Keratinocyte (primary cell): Measurements from ENCODE around the gene L3MBTL3. TPM values are rescaled to one million over a fixed set of nuclear protein-coding genes. Genes with fewer than 3 reads are reported as not detected.

ENCODE experiments used
- DNase-seq: peaks from one replicate; pipeline ENCODE4 v3.0.0-alpha.2; 2011; ENCODE audit warnings: low read depth, missing footprints, low spot score
- FAIRE-seq: peaks from 2 replicates; lab custom pipeline; 2011; peaks lifted over from hg19 to GRCh38; lab: Jason Lieb, UNC
- H2AFZ ChIP-seq: 2 replicates; pipeline ENCODE4 v1.6.0; 2012; ENCODE audit warnings: low read length, control low read depth, inconsistent platforms; ENCODE audit not compliant: control insufficient read depth
- H3K27ac ChIP-seq: 2 replicates; pipeline ENCODE4 v1.5.1; 2011; ENCODE audit warnings: low read length; ENCODE audit not compliant: control insufficient read depth, insufficient read depth
- H3K27me3 ChIP-seq: 3 replicates; pipeline ENCODE4 v1.6.0; 2011; ENCODE audit warnings: low read length; ENCODE audit not compliant: control insufficient read depth, insufficient read depth; ENCODE audit errors: extremely low read depth
- H3K36me3 ChIP-seq, 2 experiments: 2 replicates in 1 of 2; 3 replicates in 1 of 2; pipeline ENCODE4 v1.5.1; 2011; ENCODE audit warnings: low read length in 2 of 2, mild to moderate bottlenecking in 1 of 2; ENCODE audit not compliant: control insufficient read depth in 2 of 2, insufficient read depth in 2 of 2; ENCODE audit errors: extremely low read depth in 1 of 2
- H3K4me1 ChIP-seq: 3 replicates; pipeline ENCODE4 v1.5.1; 2011; ENCODE audit warnings: low read length; ENCODE audit not compliant: control insufficient read depth, insufficient read depth; ENCODE audit errors: extremely low read depth
- H3K4me2 ChIP-seq: 3 replicates; pipeline ENCODE4 v1.6.0; 2011; ENCODE audit warnings: low read depth, low read length; ENCODE audit not compliant: control insufficient read depth, insufficient read depth; ENCODE audit errors: extremely low read depth
- H3K4me3 ChIP-seq, 3 experiments: fragments of 200-600 bp in 1 of 3; sonication (generic) in 1 of 3; 2 replicates in 2 of 3; 3 replicates in 1 of 3; pipeline ENCODE4 v1.5.1; 2011 to 2016; ENCODE audit warnings: low read length in 3 of 3, mild to moderate bottlenecking in 3 of 3, control low read depth in 2 of 3, inconsistent platforms in 1 of 3, low read depth in 1 of 3, mixed read lengths in 1 of 3, mixed run types in 1 of 3, moderate library complexity in 1 of 3; ENCODE audit not compliant: control insufficient read depth in 2 of 3, insufficient read depth in 2 of 3; ENCODE audit errors: extremely low read depth in 1 of 3
- H3K79me2 ChIP-seq: 2 replicates; pipeline ENCODE4 v1.6.0; 2012; ENCODE audit warnings: low read length; ENCODE audit not compliant: control insufficient read depth, insufficient read depth
- H3K9ac ChIP-seq: 3 replicates; pipeline ENCODE4 v1.6.0; 2011; ENCODE audit warnings: low read length; ENCODE audit not compliant: control insufficient read depth, insufficient read depth; ENCODE audit errors: extremely low read depth
- H3K9me1 ChIP-seq: 3 replicates; pipeline ENCODE4 v1.6.0; 2011; ENCODE audit warnings: low read length; ENCODE audit not compliant: control insufficient read depth, insufficient read depth; ENCODE audit errors: extremely low read depth
- H3K9me3 ChIP-seq: 2 replicates; pipeline ENCODE4 v1.5.1; 2012; ENCODE audit warnings: low read depth, low read length; ENCODE audit not compliant: control insufficient read depth
- H4K20me1 ChIP-seq: 3 replicates; pipeline ENCODE4 v1.6.0; 2011; ENCODE audit warnings: low read length; ENCODE audit not compliant: control insufficient read depth, insufficient read depth; ENCODE audit errors: extremely low read depth
- CTCF ChIP-seq, 3 experiments: IDR thresholded peaks in 1 of 3; conservative IDR thresholded peaks in 1 of 3; optimal IDR thresholded peaks in 1 of 3; 2 replicates in 2 of 3; 3 replicates in 1 of 3; pipeline versions ENCODE3 to v1.5.1; 2011; ENCODE audit warnings: low read length in 3 of 3, mild to moderate bottlenecking in 3 of 3, moderate library complexity in 2 of 3, control low read depth in 1 of 3, inconsistent platforms in 1 of 3; ENCODE audit not compliant: insufficient read depth in 2 of 3; ENCODE audit errors: extremely low read depth in 1 of 3
- EZH2 ChIP-seq: IDR thresholded peaks from one replicate; pipeline ENCODE4 v1.6.1; 2012; ENCODE audit warnings: inconsistent platforms, mild to moderate bottlenecking, low read length, moderate library complexity
- dilution Hi-C: fragments of 300-500 bp; cut with MboI; formaldehyde crosslinking; loops from one replicate; pipeline ENCODE4 v1.7.0; 2020; ENCODE audit warnings: low sequenced_read_pairs; ENCODE audit not compliant: extremely low pct_ligation_motif_present
- polyA plus RNA-seq, 5 experiments: library from polyadenylated mRNA; depleted of rRNA in 3 of 5; stranded (reverse) in 3 of 5; stranded (forward) in 1 of 5; unstranded in 1 of 5; fragments of >200 nt; gene quantifications; 1 replicate in 1 of 5; 2 replicates in 3 of 5; 3 replicates in 1 of 5; pipeline versions ENCODE4 v1.2.1 to v1.2.3, GENCODE V29; 2011 to 2012; ENCODE audit warnings: missing spikeins in 2 of 5, low read depth in 1 of 5, low replicate concordance in 1 of 5

L3MBTL3 gene
- polyA plus RNA-seq, 1 donor (not counting 4 experiments of a cell fraction or from before 2014, with no cell fraction given) = 16.6 TPM

- no peaks in the 10 kb centered on the region for H3K79me2 ChIP-seq
- H3K36me3 ChIP-seq = peaks cover 0 to 3% of the 10 kb centered on the region in 2 experiments
- no peak for TF ChIP-seq CTCF (optimal IDR thresholded peaks at IDR 0.05 in 1 of 3, IDR thresholded peaks at IDR 0.05 in 1 of 3, conservative IDR thresholded peaks at IDR 0.05 in 1 of 3; ENCODE audit: extremely low read depth in 1 of 3, insufficient read depth in 2 of 3, low read length in 3 of 3)
- no peak for TF ChIP-seq EZH2
- H4K20me1 ChIP-seq = no peaks in the 10 kb centered on the region
- no peak overlapping the region for H3K9ac ChIP-seq
- no peaks in the 10 kb centered on the region for H3K4me1 ChIP-seq
- H3K4me3 ChIP-seq = no peak overlapping the region
- no peak overlapping the region for H2AFZ ChIP-seq
- no peaks in the 10 kb centered on the region for H3K27me3 ChIP-seq
- no peak overlapping the region for H3K27ac ChIP-seq
- dilution Hi-C loops = no loop called here
- H3K9me3 ChIP-seq = no peaks in the 10 kb centered on the region
- no peaks in the 10 kb centered on the region for H3K9me1 ChIP-seq
- FAIRE-seq (no peak), DNase-seq (no peak)
- no peak overlapping the region for H3K4me2 ChIP-seq
Observed at GRCh38 chr6:130138909-130139242, 120.5 kb downstream of the L3MBTL3 start.

GRCh38 chr6:130140084-130140483 lies 121.7 kb downstream of the L3MBTL3 start:
- H3K9me1 ChIP-seq = no peaks in the 10 kb centered on the region
- H3K27ac ChIP-seq = no peak overlapping the region
- dilution Hi-C loops = no loop called here
- no peak overlapping the region for H3K4me3 ChIP-seq
- no peaks in the 10 kb centered on the region for H3K27me3 ChIP-seq
- no peak overlapping the region for H3K9ac ChIP-seq
- H3K79me2 ChIP-seq = no peaks in the 10 kb centered on the region
- H3K4me2 ChIP-seq = no peak overlapping the region
- no peak for DNase-seq
- H4K20me1 ChIP-seq = no peaks in the 10 kb centered on the region
- H2AFZ ChIP-seq = no peak overlapping the region
- H3K9me3 ChIP-seq = no peaks in the 10 kb centered on the region
- H3K36me3 ChIP-seq = peaks cover 0 to 3% of the 10 kb centered on the region in 2 experiments
- no peaks in the 10 kb centered on the region for H3K4me1 ChIP-seq
- no peak for TF ChIP-seq CTCF (optimal IDR thresholded peaks at IDR 0.05 in 1 of 3, IDR thresholded peaks at IDR 0.05 in 1 of 3, conservative IDR thresholded peaks at IDR 0.05 in 1 of 3; ENCODE audit: extremely low read depth in 1 of 3, insufficient read depth in 2 of 3, low read length in 3 of 3)
- FAIRE-seq = no peak
